ENCODE measurements around the gene MGAT5.

MGAT5 gene

DNA sequence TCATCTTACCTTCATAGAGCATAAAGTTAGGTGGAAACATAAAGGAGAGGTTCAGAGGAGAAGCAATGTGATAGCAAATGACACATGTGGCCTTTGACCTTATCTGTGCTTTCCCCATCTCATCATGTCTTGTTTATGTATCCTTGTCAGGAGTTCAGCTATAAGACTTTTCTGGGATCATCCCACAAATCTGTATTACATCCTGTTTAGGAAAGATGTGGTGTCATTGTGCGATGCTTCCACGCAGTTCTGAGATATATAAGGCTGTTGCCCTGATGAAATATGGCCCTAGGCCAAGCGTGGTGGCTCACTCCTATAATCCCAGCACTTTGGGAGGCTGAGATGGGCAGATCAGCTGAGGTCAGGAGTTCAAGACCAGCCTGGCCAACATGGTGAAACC is 15.5 kb upstream of the MGAT5 start:
- Mint-ChIP-seq H3K27ac (no peak overlapping the region), H3K36me3 (peaks cover 3 to 25% of the 10 kb centered on the region in 2 donors), H3K4me3 (no peak overlapping the region), H3K27me3 (no peaks in the 10 kb centered on the region), H3K9me3 (no peaks in the 10 kb centered on the region), H3K4me1 (peaks cover 46 to 87% of the 10 kb centered on the region in 2 donors)
- no peak for ATAC-seq (replicated peaks)
- DNase-seq = no peak

DNA sequence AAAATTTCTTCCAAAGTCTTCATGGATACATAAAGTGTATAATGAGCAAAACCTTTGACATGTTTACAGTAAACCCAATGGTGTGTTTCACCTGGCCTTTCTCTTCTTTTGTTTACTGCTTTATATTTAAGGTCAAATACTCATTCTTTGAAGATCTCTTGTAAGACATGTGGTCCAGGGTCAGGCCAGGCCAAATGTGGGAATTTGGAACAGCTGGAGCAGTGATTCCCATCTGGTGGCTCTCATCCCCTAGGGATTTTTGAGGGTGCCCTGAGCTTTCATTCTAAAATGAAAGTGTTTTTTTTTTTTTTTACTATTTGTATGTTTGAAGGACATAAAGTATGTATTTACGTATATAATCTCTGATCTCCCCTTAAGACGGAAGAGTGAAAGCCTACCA is 13.8 kb upstream of the MGAT5 start:
- DNase-seq = no peak
- Mint-ChIP-seq H3K9me3 (no peaks in the 10 kb centered on the region), H3K27ac (no peak overlapping the region), H3K4me3 (no peak overlapping the region), H3K36me3 (peaks cover 3 to 28% of the 10 kb centered on the region in 2 donors), H3K4me1 (peaks cover 43 to 87% of the 10 kb centered on the region in 2 donors), H3K27me3 (no peaks in the 10 kb centered on the region)
- ATAC-seq (replicated peaks) = no peak

- Mint-ChIP-seq H3K9me3 (no peaks in the 10 kb centered on the region), H3K36me3 (peaks cover 3 to 16% of the 10 kb centered on the region in 2 donors), H3K27me3 (no peaks in the 10 kb centered on the region), H3K4me3 (no peak overlapping the region), H3K27ac (no peak overlapping the region), H3K4me1 (peaks cover 53 to 87% of the 10 kb centered on the region in 2 donors)
- no peak for ATAC-seq (replicated peaks)
- DNase-seq = no peak
Observed at GRCh38 chr2:134241911-134242310, 12.0 kb upstream of the MGAT5 start.

DNA sequence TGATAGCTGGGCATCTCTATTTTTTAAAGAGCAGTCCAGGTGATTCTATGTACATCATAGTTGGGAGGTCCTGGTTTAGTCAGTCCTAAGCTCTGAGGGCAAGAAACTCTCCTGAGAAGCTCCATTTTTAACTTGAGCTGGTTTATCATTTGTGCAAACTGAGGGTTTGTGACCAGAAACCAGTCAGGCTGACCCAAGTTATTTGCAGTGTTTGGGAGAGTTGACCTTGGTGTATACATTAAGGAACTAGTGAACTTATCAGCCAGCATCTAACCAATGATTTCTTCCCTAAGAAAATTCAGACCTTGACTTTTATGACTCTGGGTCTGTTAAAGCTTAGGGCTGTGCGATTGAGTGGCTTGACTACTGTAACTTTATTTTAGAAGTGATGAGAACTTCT is 10.6 kb upstream of the MGAT5 start:
- Mint-ChIP-seq H3K4me1 (peaks cover 58 to 91% of the 10 kb centered on the region in 2 donors), H3K27ac (peak overlapping the region; percentile 20), H3K27me3 (no peaks in the 10 kb centered on the region), H3K36me3 (peaks cover 3 to 13% of the 10 kb centered on the region in 2 donors), H3K4me3 (no peak overlapping the region), H3K9me3 (no peaks in the 10 kb centered on the region)
- DNase-seq (no peak), ATAC-seq (replicated peaks) (no peak)

GRCh38 chr2:134244086-134244485 is 9.8 kb upstream of the MGAT5 start:
- no peaks in the 10 kb centered on the region for H3K9me3 Mint-ChIP-seq
- H3K27me3 Mint-ChIP-seq = no peaks in the 10 kb centered on the region
- DNase-seq = no peak
- peaks cover 66 to 94% of the 10 kb centered on the region in 2 donors for H3K4me1 Mint-ChIP-seq
- ATAC-seq (replicated peaks) = no peak
- H3K36me3 Mint-ChIP-seq = peaks cover 2 to 12% of the 10 kb centered on the region in 2 donors
- H3K27ac Mint-ChIP-seq = peak overlapping the region; percentile 20
- no peak overlapping the region for H3K4me3 Mint-ChIP-seq

DNA sequence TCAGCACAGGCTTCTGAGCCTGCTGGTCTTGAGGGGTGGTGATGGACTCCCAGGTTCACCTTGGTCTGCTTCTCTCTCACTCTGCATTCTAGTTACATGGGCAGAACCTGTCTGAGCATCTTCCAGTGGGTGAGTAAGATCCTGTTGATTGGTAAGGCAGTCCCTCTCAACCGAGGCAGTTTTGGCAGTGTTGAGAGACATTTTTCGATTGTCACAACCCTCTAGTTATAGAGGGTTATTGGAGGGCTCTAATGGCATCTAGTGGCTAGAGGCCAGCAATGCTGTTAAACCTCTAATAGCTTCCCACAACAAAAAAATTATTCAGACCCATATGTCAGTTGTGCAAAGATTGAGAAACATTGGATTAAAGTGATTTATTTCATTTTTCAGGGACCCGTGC is 9.3 kb upstream of the MGAT5 start:
- H3K36me3 Mint-ChIP-seq = peaks cover 0 to 7% of the 10 kb centered on the region in 2 donors
- no peak for DNase-seq
- H3K27ac Mint-ChIP-seq = peak overlapping the region; percentile 9
- H3K9me3 Mint-ChIP-seq = no peaks in the 10 kb centered on the region
- peak; percentile 43 to 48 for ATAC-seq (replicated peaks)
- H3K4me1 Mint-ChIP-seq = peaks cover 64 to 94% of the 10 kb centered on the region in 2 donors
- H3K27me3 Mint-ChIP-seq = no peaks in the 10 kb centered on the region
- H3K4me3 Mint-ChIP-seq = no peak overlapping the region

DNA sequence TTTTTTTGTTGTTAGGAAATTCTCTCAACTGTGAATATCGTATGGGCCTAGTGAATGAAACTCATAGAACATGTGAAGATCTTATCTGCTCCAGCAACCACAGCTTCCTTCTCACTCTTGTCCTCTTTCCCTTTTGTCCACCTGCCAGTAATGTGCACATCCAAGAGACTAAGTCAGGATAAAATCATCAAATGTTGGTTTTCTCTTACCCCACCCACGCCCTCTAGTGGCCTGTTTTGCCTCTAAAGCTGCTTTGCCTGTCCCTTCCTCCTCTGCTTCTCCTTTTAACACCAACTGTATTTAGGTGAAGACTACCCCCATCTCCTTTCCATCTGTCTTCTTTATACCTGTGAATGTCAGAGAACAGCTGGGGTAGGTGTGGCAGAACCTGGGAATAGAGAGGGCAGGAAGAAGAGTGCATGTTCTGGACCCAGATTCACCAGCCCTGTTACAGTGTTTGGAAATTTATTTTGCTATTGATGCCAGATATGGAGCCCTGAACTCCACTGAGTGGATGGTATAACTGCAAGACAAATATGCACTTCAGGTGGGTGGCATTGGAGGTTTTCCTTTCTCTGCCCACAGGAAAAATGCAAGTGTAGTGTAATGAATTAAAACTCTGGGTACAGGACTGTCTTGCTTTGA is 8.4 kb upstream of the MGAT5 start:
- peak overlapping the region; percentile 29 to 51 for H3K4me3 Mint-ChIP-seq
- ATAC-seq (replicated peaks) (peak; percentile 38 to 39), DNase-seq (no peak)
- H3K27me3 Mint-ChIP-seq = no peaks in the 10 kb centered on the region
- no peaks in the 10 kb centered on the region for H3K9me3 Mint-ChIP-seq
- peak overlapping the region; percentile 11 for H3K27ac Mint-ChIP-seq
- peaks cover 68 to 95% of the 10 kb centered on the region in 2 donors for H3K4me1 Mint-ChIP-seq
- peaks cover 0 to 11% of the 10 kb centered on the region in 2 donors for H3K36me3 Mint-ChIP-seq

GRCh38 chr2:134246154-134246874 is 7.6 kb upstream of the MGAT5 start:
- Mint-ChIP-seq H3K27ac (no peak overlapping the region), H3K9me3 (no peaks in the 10 kb centered on the region), H3K4me3 (peak overlapping the region; percentile 12 to 20), H3K4me1 (peaks cover 72 to 99% of the 10 kb centered on the region in 2 donors), H3K27me3 (no peaks in the 10 kb centered on the region), H3K36me3 (peaks cover 0 to 14% of the 10 kb centered on the region in 2 donors)
- ATAC-seq (replicated peaks) (no peak), DNase-seq (no peak)

DNA sequence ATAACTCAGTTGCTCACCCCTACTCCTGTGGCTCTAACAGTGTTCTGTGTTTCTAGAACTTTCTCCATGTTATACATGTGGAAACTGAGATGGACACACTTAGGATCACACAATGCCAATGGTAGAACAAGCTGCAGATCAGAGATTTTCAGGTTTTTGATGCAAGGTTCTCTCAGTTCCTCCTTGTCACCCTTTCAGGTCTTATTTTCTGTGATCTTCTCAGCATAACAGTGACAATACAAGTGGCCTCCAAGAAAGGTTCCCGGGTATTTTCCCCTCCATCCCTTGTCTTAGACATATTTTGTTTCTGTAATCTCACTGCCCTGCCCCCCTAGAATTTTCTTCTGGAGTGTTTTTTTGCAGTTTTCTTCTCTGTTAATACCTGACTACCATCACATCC is 6.2 kb upstream of the MGAT5 start:
- peak overlapping the region; percentile 53 for H3K27ac Mint-ChIP-seq
- H3K36me3 Mint-ChIP-seq = peaks cover 0 to 22% of the 10 kb centered on the region in 2 donors
- ATAC-seq (replicated peaks) (peak; percentile 36 to 38), DNase-seq (no peak)
- peaks cover 82 to 99% of the 10 kb centered on the region in 2 donors for H3K4me1 Mint-ChIP-seq
- no peaks in the 10 kb centered on the region for H3K27me3 Mint-ChIP-seq
- H3K4me3 Mint-ChIP-seq = no peak overlapping the region
- no peaks in the 10 kb centered on the region for H3K9me3 Mint-ChIP-seq

DNA sequence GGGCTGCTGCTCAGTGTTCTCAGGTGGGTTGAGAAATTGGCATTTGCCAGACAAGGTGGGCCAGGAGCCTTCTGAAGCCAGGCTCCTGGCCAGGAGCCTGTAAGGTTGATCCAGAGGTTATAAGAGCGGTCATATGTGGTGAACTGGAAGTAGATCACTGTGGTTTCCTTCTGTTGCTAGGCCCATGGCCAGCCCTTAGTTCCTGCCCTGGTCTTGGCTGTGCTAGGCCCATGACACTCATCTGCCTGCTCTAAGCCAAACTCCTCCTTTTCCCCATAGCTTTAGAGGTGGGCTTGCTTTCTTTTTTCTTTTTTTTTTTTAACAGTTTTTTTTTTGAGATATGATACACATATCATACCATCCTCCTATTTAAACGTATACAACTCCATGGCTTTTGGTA is 5.0 kb upstream of the MGAT5 start:
- H3K27ac Mint-ChIP-seq = no peak overlapping the region
- H3K9me3 Mint-ChIP-seq = no peaks in the 10 kb centered on the region
- H3K4me1 Mint-ChIP-seq = peaks cover 79 to 99% of the 10 kb centered on the region in 2 donors
- peaks cover 0 to 22% of the 10 kb centered on the region in 2 donors for H3K36me3 Mint-ChIP-seq
- H3K4me3 Mint-ChIP-seq = no peak overlapping the region
- no peak for ATAC-seq (replicated peaks)
- no peaks in the 10 kb centered on the region for H3K27me3 Mint-ChIP-seq
- DNase-seq = no peak

DNA sequence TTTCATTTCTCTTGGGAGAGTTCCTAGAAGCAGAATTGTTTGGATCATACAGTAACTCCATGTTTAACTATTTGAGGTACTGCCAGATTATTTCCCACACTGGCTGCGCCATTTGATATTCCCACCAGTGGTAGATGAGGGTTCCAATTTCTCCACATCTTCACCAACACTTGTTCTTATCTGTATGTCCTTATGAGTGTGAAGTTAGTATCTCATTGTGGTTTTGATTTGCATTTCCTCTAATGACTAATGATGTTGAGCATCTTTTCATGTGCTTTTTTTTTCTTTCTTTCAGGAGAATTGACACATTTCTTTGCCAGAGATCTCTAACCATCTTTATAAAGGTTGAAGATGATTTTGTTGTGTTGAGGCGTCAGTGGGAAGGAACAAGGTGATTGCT is 4.1 kb upstream of the MGAT5 start:
- Mint-ChIP-seq H3K27me3 (no peaks in the 10 kb centered on the region), H3K4me1 (peaks cover 79 to 99% of the 10 kb centered on the region in 2 donors), H3K36me3 (peaks cover 2 to 21% of the 10 kb centered on the region in 2 donors), H3K9me3 (no peaks in the 10 kb centered on the region), H3K4me3 (peak overlapping the region; percentile 21 to 46), H3K27ac (peak overlapping the region; percentile 81)
- ATAC-seq (replicated peaks) (no peak), DNase-seq (no peak)

DNA sequence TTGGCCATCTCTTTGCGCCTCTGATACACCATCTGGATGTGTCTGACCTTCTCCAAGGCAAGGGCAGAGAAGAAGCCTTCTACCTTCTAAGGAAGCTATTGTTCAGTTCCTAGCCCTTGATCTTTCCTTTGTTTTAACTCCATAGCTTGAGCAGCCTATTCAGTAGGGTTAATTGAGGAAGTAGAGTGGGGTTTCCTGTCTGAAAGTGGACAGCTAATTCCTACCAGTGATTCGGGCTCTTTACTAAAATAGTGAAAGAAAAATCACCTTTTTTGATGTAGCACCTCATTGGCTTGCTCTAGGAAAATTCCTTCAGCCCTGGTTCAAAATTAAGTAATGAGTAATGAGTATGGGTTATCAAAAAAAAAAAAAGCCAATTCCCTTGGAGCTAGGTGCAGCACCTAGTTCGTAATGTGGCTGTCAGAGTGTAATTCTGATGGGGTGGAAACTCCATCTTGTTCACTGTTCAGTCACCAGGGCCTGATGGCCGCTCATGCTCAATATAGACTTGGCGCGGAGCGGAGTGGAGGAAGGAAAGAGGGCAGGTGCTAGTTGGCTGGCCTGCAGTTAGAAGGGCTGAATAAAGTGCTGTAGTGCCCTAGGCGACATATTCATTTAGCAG is 2.9 kb upstream of the MGAT5 start:
- peak overlapping the region; percentile 95 for H3K27ac Mint-ChIP-seq
- no peaks in the 10 kb centered on the region for H3K27me3 Mint-ChIP-seq

GRCh38 chr2:134252092-134252750 is 1.7 kb upstream of the MGAT5 start:
- no peaks in the 10 kb centered on the region for H3K9me3 Mint-ChIP-seq
- H3K4me3 Mint-ChIP-seq = peak overlapping the region; percentile 57 to 68
- ATAC-seq (replicated peaks) = peak; percentile 49 to 55
- H3K27me3 Mint-ChIP-seq = no peaks in the 10 kb centered on the region
- peak; percentile 59 for DNase-seq
- H3K36me3 Mint-ChIP-seq = peaks cover 8 to 25% of the 10 kb centered on the region in 2 donors
- peak overlapping the region; percentile 86 for H3K27ac Mint-ChIP-seq
- H3K4me1 Mint-ChIP-seq = peaks cover 74 to 90% of the 10 kb centered on the region in 2 donors

More for the DNA sequence above, 2.9 kb upstream of the MGAT5 start:
- ATAC-seq (replicated peaks) = peak; percentile 19 to 46
- peak overlapping the region; percentile 66 to 70 for H3K4me3 Mint-ChIP-seq
- H3K4me1 Mint-ChIP-seq = peaks cover 77 to 97% of the 10 kb centered on the region in 2 donors
- no peak for DNase-seq
- H3K9me3 Mint-ChIP-seq = no peaks in the 10 kb centered on the region
- peaks cover 8 to 25% of the 10 kb centered on the region in 2 donors for H3K36me3 Mint-ChIP-seq

DNA sequence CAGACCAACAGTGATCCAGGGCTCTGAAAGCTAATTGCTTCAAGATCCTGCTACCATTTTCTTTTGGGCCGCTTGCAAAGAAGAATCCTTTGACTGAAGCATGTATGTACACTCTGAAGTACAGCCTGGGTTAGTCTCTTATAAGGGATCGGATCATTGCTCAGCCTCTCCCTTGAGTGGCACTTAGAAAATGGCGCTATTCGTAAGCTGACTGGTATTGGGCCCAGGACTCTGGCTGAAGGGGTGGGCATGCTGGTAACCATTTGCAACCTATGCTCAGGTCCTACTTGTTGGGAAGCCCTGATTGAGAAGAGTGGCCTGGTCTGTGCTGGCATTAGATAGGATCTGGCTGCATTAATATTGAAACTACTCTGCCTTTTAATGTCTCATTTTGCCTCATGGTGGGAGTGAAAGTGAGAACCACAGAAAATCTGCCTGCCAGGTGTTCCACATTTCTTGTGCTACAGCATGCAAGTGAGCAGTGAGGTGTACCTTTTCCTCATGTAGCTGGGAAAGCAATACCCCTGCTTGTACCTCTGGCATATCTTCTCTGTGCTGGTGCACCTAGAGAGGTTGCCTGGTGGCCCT is 661 bp upstream of the MGAT5 start:
- peaks cover 8 to 25% of the 10 kb centered on the region in 2 donors for H3K36me3 Mint-ChIP-seq
- no peaks in the 10 kb centered on the region for H3K27me3 Mint-ChIP-seq
- peak; percentile 61 for DNase-seq
- H3K4me3 Mint-ChIP-seq = peak overlapping the region in 1 of 2 donors; percentile 44
- peaks cover 69 to 90% of the 10 kb centered on the region in 2 donors for H3K4me1 Mint-ChIP-seq
- no peaks in the 10 kb centered on the region for H3K9me3 Mint-ChIP-seq
- ATAC-seq (replicated peaks) = peak; percentile 62 to 69
- peak overlapping the region; percentile 86 for H3K27ac Mint-ChIP-seq
